DND-41 (cell line): Measurements from ENCODE around the gene LLPH.

ENCODE experiments used
- EZH2 ChIP-seq: IDR thresholded peaks from 3 replicates; pipeline ENCODE4 v1.6.1; 2012; ENCODE audit warnings: borderline replicate concordance, low read depth, mild to moderate bottlenecking, moderate library complexity, low read length, inconsistent platforms; ENCODE audit not compliant: severe bottlenecking
- TF ChIP-seq, protein P1 (sequence below): IDR thresholded peaks from 2 replicates; pipeline ENCODE4 v1.5.1; 2012; ENCODE audit warnings: borderline replicate concordance, low read length, moderate library complexity, mild to moderate bottlenecking; ENCODE audit not compliant: poor library complexity, severe bottlenecking; ENCODE audit errors: extremely low read depth

DNA sequence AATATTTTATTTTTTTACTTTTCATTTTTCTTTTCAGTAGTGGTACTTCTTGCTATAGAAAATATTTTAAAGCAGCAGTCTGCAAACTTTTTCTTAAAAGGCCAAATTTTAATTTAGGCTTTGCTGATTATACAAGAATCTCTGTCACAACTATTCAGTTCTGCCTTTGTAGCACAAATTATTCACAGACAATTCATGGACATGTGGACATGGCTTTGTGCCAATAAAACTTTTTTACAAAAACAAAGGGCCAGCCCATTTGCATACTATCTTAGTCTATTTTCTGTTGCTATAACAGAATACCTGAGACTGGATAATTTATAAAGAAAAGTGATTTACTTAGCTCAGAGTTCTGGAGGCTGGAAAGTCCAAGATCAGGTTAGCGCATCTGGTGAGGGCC, 17.1 kb downstream of the LLPH start:
- TF ChIP-seq, protein P1, sequence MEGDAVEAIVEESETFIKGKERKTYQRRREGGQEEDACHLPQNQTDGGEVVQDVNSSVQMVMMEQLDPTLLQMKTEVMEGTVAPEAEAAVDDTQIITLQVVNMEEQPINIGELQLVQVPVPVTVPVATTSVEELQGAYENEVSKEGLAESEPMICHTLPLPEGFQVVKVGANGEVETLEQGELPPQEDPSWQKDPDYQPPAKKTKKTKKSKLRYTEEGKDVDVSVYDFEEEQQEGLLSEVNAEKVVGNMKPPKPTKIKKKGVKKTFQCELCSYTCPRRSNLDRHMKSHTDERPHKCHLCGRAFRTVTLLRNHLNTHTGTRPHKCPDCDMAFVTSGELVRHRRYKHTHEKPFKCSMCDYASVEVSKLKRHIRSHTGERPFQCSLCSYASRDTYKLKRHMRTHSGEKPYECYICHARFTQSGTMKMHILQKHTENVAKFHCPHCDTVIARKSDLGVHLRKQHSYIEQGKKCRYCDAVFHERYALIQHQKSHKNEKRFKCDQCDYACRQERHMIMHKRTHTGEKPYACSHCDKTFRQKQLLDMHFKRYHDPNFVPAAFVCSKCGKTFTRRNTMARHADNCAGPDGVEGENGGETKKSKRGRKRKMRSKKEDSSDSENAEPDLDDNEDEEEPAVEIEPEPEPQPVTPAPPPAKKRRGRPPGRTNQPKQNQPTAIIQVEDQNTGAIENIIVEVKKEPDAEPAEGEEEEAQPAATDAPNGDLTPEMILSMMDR = no peak
- TF ChIP-seq EZH2 = no peak
